MCF 10A (cell line): ENCODE measurements around the gene AMER2. TPM values are rescaled to one million over a fixed set of nuclear protein-coding genes. Genes with fewer than 3 reads are reported as not detected.

Experiments
- BruUV-seq: library from RNA; stranded (reverse); fragments of 400-500 nt; replicated peaks from 2 replicates; lab custom pipeline; 2021; lab: Mats Ljungman, UMichigan
- CTCF ChIA-PET: fragments of 300-600 bp; sonication (Branson Sonifier 250); formaldehyde crosslinking; extraction: SDS; loops from one replicate; lab custom pipeline; 2021; ENCODE audit warnings: antibody characterized with exemption, inconsistent platforms; lab: Yijun Ruan, JAX
- POLR2A ChIA-PET: fragments of 300-600, 350-650 bp; sonication (Branson Sonifier 250); formaldehyde crosslinking; extraction: SDS; loops from one replicate; lab custom pipeline; 2020; ENCODE audit warnings: antibody characterized with exemption, inconsistent platforms; lab: Yijun Ruan, JAX
- DNase-seq: peaks from one replicate; pipeline ENCODE4 v3.0.0-alpha.2; 2018; ENCODE audit not compliant: unreplicated experiment
- H3K27ac Mint-ChIP-seq: one replicate; pipeline ENCODE4 v1.8.0; 2022; ENCODE audit warnings: mild to moderate bottlenecking, low read depth, mixed read lengths; ENCODE audit not compliant: unreplicated experiment
- H3K27me3 Mint-ChIP-seq: one replicate; pipeline ENCODE4 v1.8.0; 2022; ENCODE audit warnings: mixed read lengths; ENCODE audit not compliant: insufficient read depth, unreplicated experiment
- H3K36me3 Mint-ChIP-seq: one replicate; pipeline ENCODE4 v1.8.0; 2022; ENCODE audit warnings: mild to moderate bottlenecking, moderate library complexity, mixed read lengths; ENCODE audit not compliant: insufficient read depth, unreplicated experiment
- H3K4me1 Mint-ChIP-seq: one replicate; pipeline ENCODE4 v1.8.0; 2022; ENCODE audit warnings: mixed read lengths; ENCODE audit not compliant: insufficient read depth, unreplicated experiment
- H3K4me3 Mint-ChIP-seq: one replicate; pipeline ENCODE4 v1.8.0; 2022; ENCODE audit warnings: mild to moderate bottlenecking, moderate library complexity, mixed read lengths; ENCODE audit not compliant: unreplicated experiment
- H3K9me3 Mint-ChIP-seq: one replicate; pipeline ENCODE4 v1.8.0; 2022; ENCODE audit warnings: mixed read lengths; ENCODE audit not compliant: unreplicated experiment
- CTCF ChIP-seq: fragments of 200-600 bp; IDR thresholded peaks from one replicate; pipeline ENCODE4 v1.8.0; 2022; ENCODE audit warnings: antibody characterized with exemption, mild to moderate bottlenecking; ENCODE audit not compliant: unreplicated experiment
- intact Hi-C: fragments of 100-400 bp; cut with micrococcal nuclease; formaldehyde crosslinking; loops from 2 replicates; pipeline ENCODE4 v1.14.1; 2022
- total RNA-seq: library from RNA; stranded (reverse); gene quantifications from 2 replicates; pipeline ENCODE4 v1.2.3, GENCODE V29; 2022

The AMER2 gene
- total RNA-seq, 1 experiment from 2014 or later, result not detected

GRCh38 chr13:25177012-25177411 lies 4.9 kb upstream of the AMER2 start:
- no peak for TF ChIP-seq CTCF
- Mint-ChIP-seq H3K4me3 (no peak overlapping the region), H3K4me1 (peaks cover 8% of the 10 kb centered on the region), H3K27ac (no peak overlapping the region), H3K36me3 (no peaks in the 10 kb centered on the region), H3K9me3 (no peaks in the 10 kb centered on the region), H3K27me3 (peaks cover 48% of the 10 kb centered on the region)
- intact Hi-C loops, result no loop called here
- no peak for DNase-seq
- no TSS peak for BruUV-seq
- ChIA-PET CTCF (interaction anchor here (1.0 kb wide), 1 partner anchor 57 kb away, joined by 3 read pairs; no protein-coding TSS in a partner anchor), POLR2A (no interaction called here)

GRCh38 chr13:25175431-25175830 lies 3.3 kb upstream of the AMER2 start:
- peaks cover 17% of the 10 kb centered on the region for H3K4me1 Mint-ChIP-seq
- peaks cover 58% of the 10 kb centered on the region for H3K27me3 Mint-ChIP-seq
- CTCF ChIA-PET, result no interaction called here
- no peak for DNase-seq
- H3K4me3 Mint-ChIP-seq, result no peak overlapping the region
- H3K27ac Mint-ChIP-seq, result no peak overlapping the region
- TF ChIP-seq CTCF, result no peak
- no peaks in the 10 kb centered on the region for H3K36me3 Mint-ChIP-seq
- POLR2A ChIA-PET, result no interaction called here
- BruUV-seq, result no TSS peak
- intact Hi-C loops, result no loop called here
- H3K9me3 Mint-ChIP-seq, result no peaks in the 10 kb centered on the region

GRCh38 chr13:25175026-25175425 lies 2.9 kb upstream of the AMER2 start:
- Mint-ChIP-seq H3K4me3 (no peak overlapping the region), H3K27ac (no peak overlapping the region), H3K36me3 (no peaks in the 10 kb centered on the region), H3K9me3 (no peaks in the 10 kb centered on the region), H3K4me1 (peaks cover 17% of the 10 kb centered on the region), H3K27me3 (peaks cover 58% of the 10 kb centered on the region)
- CTCF ChIA-PET, result no interaction called here
- DNase-seq, result no peak
- intact Hi-C loops, result no loop called here
- TF ChIP-seq CTCF, result no peak
- POLR2A ChIA-PET, result no interaction called here
- BruUV-seq, result no TSS peak

DNA sequence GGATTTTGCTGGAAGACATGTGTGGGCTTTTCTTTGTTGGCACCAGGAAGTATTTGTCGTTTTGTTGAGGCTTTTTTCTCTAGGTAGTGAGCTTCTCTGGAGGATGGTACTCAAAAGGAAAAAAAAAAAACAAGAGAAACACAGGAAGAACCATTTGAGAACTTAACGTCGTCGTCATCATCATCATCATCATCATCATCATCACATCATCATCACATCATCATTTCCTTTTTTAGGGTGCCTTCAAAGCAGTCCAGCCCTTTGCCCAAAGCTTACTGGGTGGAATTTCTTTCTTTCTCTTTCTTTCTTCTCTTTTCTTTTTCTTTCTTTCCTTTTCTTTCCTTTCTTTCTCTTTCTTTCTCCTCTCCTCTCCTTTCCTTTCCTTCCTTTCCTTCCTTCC lies 2.2 kb upstream of the AMER2 start:
- intact Hi-C loops, result no loop called here
- Mint-ChIP-seq H3K27me3 (peaks cover 58% of the 10 kb centered on the region), H3K36me3 (no peaks in the 10 kb centered on the region), H3K9me3 (no peaks in the 10 kb centered on the region), H3K27ac (no peak overlapping the region), H3K4me3 (no peak overlapping the region), H3K4me1 (peaks cover 17% of the 10 kb centered on the region)
- no peak for TF ChIP-seq CTCF
- CTCF ChIA-PET, result no interaction called here
- DNase-seq, result no peak
- POLR2A ChIA-PET, result no interaction called here
- no TSS peak for BruUV-seq
